HFF-Myc (cell line): ENCODE measurements around the gene CT47A1.
"Not testable (repeated sequence)": the region's sequence is repeated elsewhere in the genome, so short reads cannot be mapped to it uniquely, and the experiment has no call there.

Experiments used
- DNase-seq: peaks from one replicate; pipeline ENCODE4 v3.0.0-alpha.2; 2011; ENCODE audit warnings: low read depth; ENCODE audit errors: extremely low read depth
- H3K4me3 ChIP-seq: replicated peaks from 2 replicates; pipeline ENCODE4 v1.5.1; 2011; ENCODE audit warnings: low read depth, mild to moderate bottlenecking, control low read depth, low read length
- CTCF ChIP-seq: IDR thresholded peaks from 2 replicates; pipeline ENCODE4 v1.5.1; 2012; ENCODE audit warnings: mild to moderate bottlenecking, low read depth, low read length, control low read depth; ENCODE audit errors: missing control alignments

Gene CT47A1

GRCh38 chrX:120985660-120986059 is at the start of gene CT47A1:
Gene CT47A1, minus strand, starts transcription at chrX:120985760. Its CDS starts 231 bp downstream, at chrX:120985529.
- not testable (repeated sequence) for H3K4me3 ChIP-seq

GRCh38 chrX:121032531-121032930 is 47.0 kb upstream of the CT47A1 start:
- no peak for DNase-seq

More at GRCh38 chrX:120985660-120986059, at the start of gene CT47A1:
- not testable (repeated sequence) for DNase-seq

GRCh38 chrX:121030083-121030482 is 44.5 kb upstream of the CT47A1 start:
- no peak for TF ChIP-seq CTCF
- no peak for DNase-seq
- no peak overlapping the region for H3K4me3 ChIP-seq

More at GRCh38 chrX:121032531-121032930, 47.0 kb upstream of the CT47A1 start:
- TF ChIP-seq CTCF: no peak
- no peak overlapping the region for H3K4me3 ChIP-seq

- DNase-seq: no peak
- TF ChIP-seq CTCF: no peak
- H3K4me3 ChIP-seq: no peak overlapping the region
These were observed 42.9 kb upstream of the CT47A1 start for GRCh38 chrX:121028419-121028818.

- TF ChIP-seq CTCF: no peak
- no peak for DNase-seq
- H3K4me3 ChIP-seq: no peak overlapping the region
These were observed 29.3 kb upstream of the CT47A1 start for GRCh38 chrX:121014826-121015225.

GRCh38 chrX:121013897-121014455 is 28.4 kb upstream of the CT47A1 start:
- DNase-seq: no peak
- no peak for TF ChIP-seq CTCF
- no peak overlapping the region for H3K4me3 ChIP-seq

GRCh38 chrX:121011254-121011653 is 25.7 kb upstream of the CT47A1 start:
- no peak for TF ChIP-seq CTCF
- H3K4me3 ChIP-seq: no peak overlapping the region
- no peak for DNase-seq
